Measurements from ENCODE around the gene TASOR. TPM values are rescaled to one million over a fixed set of nuclear protein-coding genes. Genes with fewer than 3 reads are reported as not detected.
"Not testable (repeated sequence)": the region's sequence is repeated elsewhere in the genome, so short reads cannot be mapped to it uniquely, and the experiment has no call there.

The TASOR gene
- total and polyA plus RNA-seq, 10 donors, result 27.6 to 123 (median 85.8) TPM

GRCh38 chr3:56694867-56695683, 12.0 kb upstream of the TASOR start:
- H3K9me3 ChIP-seq, result no peaks in the 10 kb centered on the region
- no peaks in the 10 kb centered on the region for H3K36me3 ChIP-seq
- WGBS, 5 donors, result 15 to 20% (median 16%) methylated on average over 4 of the region's 4 CpGs
- peak overlapping the region in 7 of 8 donors; percentile 2 to 84 (median 58) for H3K27ac ChIP-seq
- peaks cover 3 to 46% (median 40%) of the 10 kb centered on the region in 6 donors for H3K4me1 ChIP-seq
- H3K4me3 ChIP-seq, result no peak overlapping the region
- intact Hi-C loops (cut with DNase I; ENCODE audit: low total_unique reads), result no loop called here
- H3K27me3 ChIP-seq (replicated peaks in 1 of 7), result no peaks in the 10 kb centered on the region
- TF ChIP-seq POLR2AphosphoS5 (IDR thresholded peaks at IDR 0.05) (no peak), POLR2A (IDR thresholded peaks at IDR 0.05) (no peak), CTCF (IDR thresholded peaks at IDR 0.05 in 8 of 11, conservative IDR thresholded peaks at IDR 0.05 in 3 of 11) (no peak)
- no peak for DNase-seq

- TF ChIP-seq POLR2A (IDR thresholded peaks at IDR 0.05) (no peak), CTCF (IDR thresholded peaks at IDR 0.05 in 8 of 11, conservative IDR thresholded peaks at IDR 0.05 in 3 of 11) (no peak), POLR2AphosphoS5 (IDR thresholded peaks at IDR 0.05) (peak in 1 of 3 donors; percentile 68)
- no peaks in the 10 kb centered on the region for H3K36me3 ChIP-seq
- H3K4me1 ChIP-seq, result peaks cover 3 to 46% (median 40%) of the 10 kb centered on the region in 6 donors
- H3K27ac ChIP-seq, result peak overlapping the region in 5 of 8 donors; percentile 51 to 84 (median 71)
- WGBS, 5 donors, result 11 to 24% (median 14%) methylated on average over 3 of the region's 3 CpGs
- no peaks in the 10 kb centered on the region for H3K9me3 ChIP-seq
- intact Hi-C loops (cut with DNase I; ENCODE audit: low total_unique reads), result no loop called here
- no peaks in the 10 kb centered on the region for H3K27me3 ChIP-seq (replicated peaks in 1 of 7)
- no peak for DNase-seq
- H3K4me3 ChIP-seq, result no peak overlapping the region
Measured at GRCh38 chr3:56693750-56694149, 10.7 kb upstream of the TASOR start.

- H3K9me3 ChIP-seq; intact Hi-C loops (cut with DNase I; ENCODE audit: low total_unique reads); DNase-seq; H3K36me3 ChIP-seq; H3K27me3 ChIP-seq (replicated peaks in 1 of 7): not testable (repeated sequence)
- peak overlapping the region in 5 of 8 donors; percentile 17 to 84 (median 71) for H3K27ac ChIP-seq
- peaks cover 3 to 55% (median 40%) of the 10 kb centered on the region in 6 donors for H3K4me1 ChIP-seq
- WGBS, 5 donors, result 54 to 71% (median 58%) methylated on average over 13 to 15 of the region's 15 CpGs
- TF ChIP-seq POLR2AphosphoS5 (IDR thresholded peaks at IDR 0.05), result peak in 1 of 3 donors; percentile 71
- H3K4me3 ChIP-seq, result peak overlapping the region in 2 of 8 donors; percentile 5 to 44
Measured at GRCh38 chr3:56692520-56693433, 9.7 kb upstream of the TASOR start.

- H3K4me3 ChIP-seq; DNase-seq; H3K9me3 ChIP-seq; H3K36me3 ChIP-seq; intact Hi-C loops (cut with DNase I; ENCODE audit: low total_unique reads); H3K27me3 ChIP-seq (replicated peaks in 1 of 7): not testable (repeated sequence)
- Histone ChIP-seq H3K27ac (peak overlapping the region in 2 of 8 donors; percentile 71 to 84), H3K4me1 (peaks cover 3 to 55% (median 40%) of the 10 kb centered on the region in 6 donors)
- 88 to 99% (median 97%) methylated on average over 8 to 21 of the region's 21 CpGs for WGBS, 5 donors
Measured at GRCh38 chr3:56692001-56692365, 8.9 kb upstream of the TASOR start.

All from spleen (tissue), 11 donors.